GM10266 (cell line): ENCODE results near the gene AP1M1.

Experiments used
- DNase-seq: peaks from one replicate; pipeline ENCODE4 v3.0.0; 2012; ENCODE audit errors: extremely low spot score
- CTCF ChIP-seq: IDR thresholded peaks from 2 replicates; pipeline ENCODE4 v1.5.1; 2012; ENCODE audit warnings: mild to moderate bottlenecking, low read depth; ENCODE audit not compliant: control insufficient read depth, insufficient read depth; ENCODE audit errors: missing control alignments

AP1M1 gene

GRCh38 chr19:16226878-16227836 is 29.4 kb downstream of the AP1M1 start:
- no peak for DNase-seq
- no peak for TF ChIP-seq CTCF

- DNase-seq = no peak
- TF ChIP-seq CTCF = no peak
These were observed 30.3 kb downstream of the AP1M1 start for GRCh38 chr19:16227837-16228636.

- TF ChIP-seq CTCF = no peak
- no peak for DNase-seq
These were observed 31.1 kb downstream of the AP1M1 start for GRCh38 chr19:16228637-16229321.

- no peak for TF ChIP-seq CTCF
- no peak for DNase-seq
These were observed 31.6 kb downstream of the AP1M1 start for GRCh38 chr19:16229322-16229641.

- TF ChIP-seq CTCF = no peak
- no peak for DNase-seq
These were observed 34.4 kb downstream of the AP1M1 start for GRCh38 chr19:16232127-16232526.

GRCh38 chr19:16232568-16232967 is 34.9 kb downstream of the AP1M1 start:
- TF ChIP-seq CTCF = no peak
- no peak for DNase-seq
